SIG-M5 (cell line): ENCODE measurements around the gene NAA80.
"Not testable (repeated sequence)": the region's sequence is repeated elsewhere in the genome, so short reads cannot be mapped to it uniquely, and the experiment has no call there.

Source experiments
- DNase-seq: peaks from one replicate; lab custom pipeline; 2025; lab: John Stamatoyannopoulos, UW

NAA80 gene

GRCh38 chr3:50314342-50314741 is 15.1 kb upstream of the NAA80 start:
- DNase-seq, result no peak

GRCh38 chr3:50312041-50312440 is 12.8 kb upstream of the NAA80 start:
- not testable (repeated sequence) for DNase-seq

- DNase-seq, result no peak
These were observed 5.4 kb upstream of the NAA80 start for GRCh38 chr3:50304601-50305000.

GRCh38 chr3:50303013-50303815 is 4.0 kb upstream of the NAA80 start, which contains the start of gene HYAL1:
Gene HYAL1 (minus strand): TSS chr3:50303574. CDS start chr3:50302956, 618 bp downstream.
- no peak for DNase-seq

GRCh38 chr3:50302095-50303012 is 3.1 kb upstream of the NAA80 start:
- DNase-seq, result no peak

GRCh38 chr3:50300681-50301254 is 1.6 kb upstream of the NAA80 start:
- no peak for DNase-seq

- peak; percentile 25 for DNase-seq
These were observed 900 bp upstream of the NAA80 start for GRCh38 chr3:50299929-50300680.

- no peak for DNase-seq
These were observed 378 bp upstream of the NAA80 start for GRCh38 chr3:50299638-50299928.

- no peak for DNase-seq
These were observed 1.1 kb downstream of the NAA80 start for GRCh38 chr3:50297896-50298725.

- DNase-seq, result no peak
These were observed 1.8 kb downstream of the NAA80 start for GRCh38 chr3:50297384-50297775.

- DNase-seq, result no peak
These were observed 2.4 kb downstream of the NAA80 start for GRCh38 chr3:50296721-50297383.

- no peak for DNase-seq
These were observed 3.4 kb downstream of the NAA80 start for GRCh38 chr3:50295553-50296431.

GRCh38 chr3:50294492-50295403 is 4.5 kb downstream of the NAA80 start:
- no peak for DNase-seq

GRCh38 chr3:50294089-50294488 is 5.1 kb downstream of the NAA80 start:
- DNase-seq, result no peak

GRCh38 chr3:50293079-50293801 is 6.0 kb downstream of the NAA80 start:
- no peak for DNase-seq

GRCh38 chr3:50292159-50293078 is 6.8 kb downstream of the NAA80 start, which contains the start of gene IFRD2:
Gene IFRD2 (minus strand): TSS chr3:50292429. CDS start chr3:50292274, 155 bp downstream.
- DNase-seq, result peak; percentile 92
